A673 (cell line): ENCODE data around the gene CNPY2. TPM values are rescaled to one million over a fixed set of nuclear protein-coding genes. Genes with fewer than 3 reads are reported as not detected.
"Not testable (repeated sequence)": the region's sequence is repeated elsewhere in the genome, so short reads cannot be mapped to it uniquely, and the experiment has no call there.

Experiments
- BruUV-seq: library from RNA; stranded (reverse); fragments of 400-500 nt; replicated peaks from 2 replicates; lab custom pipeline; 2021; lab: Mats Ljungman, UMichigan
- CTCF ChIA-PET: fragments of 300-600 bp; sonication (Branson Sonifier 250); formaldehyde crosslinking; loops from one replicate; lab custom pipeline; 2022; ENCODE audit warnings: antibody characterized with exemption; lab: Charles Lee
- POLR2A ChIA-PET: fragments of 300-600 bp; sonication (Branson Sonifier 250); formaldehyde crosslinking; loops from one replicate; lab custom pipeline; 2022; ENCODE audit warnings: antibody characterized with exemption; ENCODE audit not compliant: low non-redundant PET; lab: Charles Lee
- DNase-seq: peaks from one replicate; pipeline ENCODE4 v3.0.0-alpha.2; 2015; ENCODE audit warnings: low spot score
- H3K27ac ChIP-seq: fragments of 200-600 bp; sonication (generic); 2 replicates; pipeline ENCODE4 v1.5.1; 2016; ENCODE audit warnings: mixed run types, low read depth, mild to moderate bottlenecking, mixed read lengths, antibody characterized with exemption, low read length; ENCODE audit not compliant: poor library complexity, severe bottlenecking
- H3K27me3 ChIP-seq: fragments of 200-600 bp; sonication (generic); replicated peaks from 2 replicates; pipeline ENCODE4 v1.6.1; 2017; ENCODE audit warnings: mixed run types, low read depth, mild to moderate bottlenecking, mixed read lengths, antibody characterized with exemption, low read length; ENCODE audit not compliant: insufficient read depth, poor library complexity
- H3K36me3 ChIP-seq: fragments of 200-600 bp; sonication (generic); 2 replicates; pipeline ENCODE4 v1.6.1; 2016; ENCODE audit warnings: mixed run types, mild to moderate bottlenecking, mixed read lengths, antibody characterized with exemption, low read length; ENCODE audit not compliant: insufficient read depth, poor library complexity, severe bottlenecking
- H3K4me1 ChIP-seq: fragments of 200-600 bp; sonication (generic); 2 replicates; pipeline ENCODE4 v1.6.1; 2017; ENCODE audit warnings: mixed run types, mild to moderate bottlenecking, mixed read lengths, antibody characterized with exemption, low read length; ENCODE audit not compliant: insufficient read depth, poor library complexity, severe bottlenecking
- H3K4me3 ChIP-seq: fragments of 200-600 bp; sonication (generic); 2 replicates; pipeline ENCODE4 v1.5.1; 2016; ENCODE audit warnings: low read depth, mixed run types, mild to moderate bottlenecking, mixed read lengths, low read length; ENCODE audit not compliant: poor library complexity, severe bottlenecking
- H3K9me3 ChIP-seq: fragments of 200-600 bp; sonication (generic); 2 replicates; pipeline ENCODE4 v1.6.1; 2016; ENCODE audit warnings: mixed run types, low read depth, mild to moderate bottlenecking, mixed read lengths, antibody characterized with exemption, low read length; ENCODE audit not compliant: poor library complexity, severe bottlenecking
- EZH2 ChIP-seq: fragments of 200-600 bp; sonication (generic); IDR thresholded peaks from 2 replicates; pipeline ENCODE4 v1.6.1; 2017; ENCODE audit warnings: borderline replicate concordance, low read depth, mild to moderate bottlenecking, mixed read lengths, antibody characterized with exemption, low read length; ENCODE audit not compliant: poor library complexity, severe bottlenecking
- intact Hi-C: fragments of 100-400 bp; cut with micrococcal nuclease; formaldehyde crosslinking; loops from one replicate; pipeline ENCODE4 v1.10.0; 2022; ENCODE audit not compliant: unreplicated experiment
- total RNA-seq: library from RNA; stranded (reverse); gene quantifications from 2 replicates; pipeline ENCODE4 v1.2.3, GENCODE V29; 2021
- TF ChIP-seq, protein P1 (sequence below): fragments of 300-800, 200-600 bp; sonication (generic); conservative IDR thresholded peaks from 2 replicates; pipeline ENCODE4 v1.5.1; 2017; ENCODE audit warnings: low read depth, mild to moderate bottlenecking, antibody characterized with exemption, low read length, moderate library complexity, mixed read lengths

CNPY2 gene
- total RNA-seq, 1 experiment from 2014 or later = 166 TPM

GRCh38 chr12:56346675-56347074 is 30.9 kb upstream of the CNPY2 start:
- no TSS peak for BruUV-seq
- ChIA-PET CTCF (no interaction called here), POLR2A (interaction anchor here (0.7 kb wide), 1 partner anchor 30 kb away, joined by 4 read pairs; no protein-coding TSS in a partner anchor)
- TF ChIP-seq, protein P1, sequence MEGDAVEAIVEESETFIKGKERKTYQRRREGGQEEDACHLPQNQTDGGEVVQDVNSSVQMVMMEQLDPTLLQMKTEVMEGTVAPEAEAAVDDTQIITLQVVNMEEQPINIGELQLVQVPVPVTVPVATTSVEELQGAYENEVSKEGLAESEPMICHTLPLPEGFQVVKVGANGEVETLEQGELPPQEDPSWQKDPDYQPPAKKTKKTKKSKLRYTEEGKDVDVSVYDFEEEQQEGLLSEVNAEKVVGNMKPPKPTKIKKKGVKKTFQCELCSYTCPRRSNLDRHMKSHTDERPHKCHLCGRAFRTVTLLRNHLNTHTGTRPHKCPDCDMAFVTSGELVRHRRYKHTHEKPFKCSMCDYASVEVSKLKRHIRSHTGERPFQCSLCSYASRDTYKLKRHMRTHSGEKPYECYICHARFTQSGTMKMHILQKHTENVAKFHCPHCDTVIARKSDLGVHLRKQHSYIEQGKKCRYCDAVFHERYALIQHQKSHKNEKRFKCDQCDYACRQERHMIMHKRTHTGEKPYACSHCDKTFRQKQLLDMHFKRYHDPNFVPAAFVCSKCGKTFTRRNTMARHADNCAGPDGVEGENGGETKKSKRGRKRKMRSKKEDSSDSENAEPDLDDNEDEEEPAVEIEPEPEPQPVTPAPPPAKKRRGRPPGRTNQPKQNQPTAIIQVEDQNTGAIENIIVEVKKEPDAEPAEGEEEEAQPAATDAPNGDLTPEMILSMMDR = 0 out of 2 replicates have a peak, but pooled peaks have one; percentile 20
- no peak for TF ChIP-seq EZH2
- H3K27me3 ChIP-seq = no peaks in the 10 kb centered on the region
- H3K4me1 ChIP-seq = no peaks in the 10 kb centered on the region
- intact Hi-C loops = no loop called here
- H3K9me3 ChIP-seq = no peaks in the 10 kb centered on the region
- H3K4me3 ChIP-seq = no peak overlapping the region
- H3K36me3 ChIP-seq = peaks cover 33% of the 10 kb centered on the region
- DNase-seq = no peak
- no peak overlapping the region for H3K27ac ChIP-seq

- H3K4me3 ChIP-seq, POLR2A ChIA-PET, H3K36me3 ChIP-seq, H3K4me1 ChIP-seq, H3K9me3 ChIP-seq, DNase-seq, intact Hi-C loops, H3K27ac ChIP-seq, H3K27me3 ChIP-seq: not testable (repeated sequence)
- CTCF ChIA-PET = interaction anchor here (0.6 kb wide), 1 partner anchor 10 kb away, joined by 5 read pairs; no protein-coding TSS in a partner anchor
- BruUV-seq = TSS peak; percentile 39
Observed at GRCh38 chr12:56342290-56342689, 26.5 kb upstream of the CNPY2 start.

DNA sequence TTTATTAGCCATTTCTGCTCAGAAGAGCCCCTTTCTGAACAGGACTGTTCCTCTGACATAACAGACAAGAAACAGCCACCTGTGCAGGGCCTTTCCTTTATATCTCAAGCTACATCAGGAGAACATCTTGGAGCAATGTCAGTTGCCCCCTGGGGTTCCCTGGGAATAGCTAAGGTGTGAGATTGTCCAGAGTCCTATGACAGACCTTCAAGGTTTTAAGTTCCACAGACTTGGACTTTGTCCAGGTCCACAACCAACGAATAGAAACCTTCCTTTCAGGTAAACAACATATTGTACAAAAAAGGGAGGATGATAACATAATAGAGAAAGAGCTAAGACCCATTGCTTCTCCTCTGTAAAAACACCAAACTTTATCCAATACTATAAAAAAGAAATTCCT is 25.8 kb upstream of the CNPY2 start:
- H3K4me1 ChIP-seq = no peaks in the 10 kb centered on the region
- H3K27ac ChIP-seq = no peak overlapping the region
- CTCF ChIA-PET = no interaction called here
- H3K27me3 ChIP-seq = no peaks in the 10 kb centered on the region
- TF ChIP-seq, protein P1 = no peak
- TF ChIP-seq EZH2 = no peak
- intact Hi-C loops = no loop called here
- POLR2A ChIA-PET = no interaction called here
- DNase-seq = no peak
- BruUV-seq = no TSS peak
- H3K36me3 ChIP-seq = peaks cover 3% of the 10 kb centered on the region
- H3K4me3 ChIP-seq = no peak overlapping the region
- H3K9me3 ChIP-seq = no peaks in the 10 kb centered on the region

DNA sequence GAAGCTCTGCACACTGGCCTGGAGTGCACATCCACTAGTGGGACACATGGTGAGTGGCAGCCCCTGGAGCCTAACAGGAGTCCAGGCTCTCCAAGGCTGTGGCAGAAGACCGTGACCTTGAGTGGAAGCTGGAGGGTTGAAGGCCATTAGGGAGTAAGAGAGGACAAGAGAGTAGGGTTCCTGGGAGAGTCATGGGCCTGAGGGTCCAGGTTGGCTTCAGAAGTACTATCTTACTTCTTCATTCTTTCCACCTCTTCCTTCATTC is 23.3 kb upstream of the CNPY2 start:
- intact Hi-C loops = no loop called here
- TF ChIP-seq, protein P1 = no peak
- no peak for TF ChIP-seq EZH2
- no peak for DNase-seq
- H3K9me3 ChIP-seq = no peaks in the 10 kb centered on the region
- H3K4me3 ChIP-seq = no peak overlapping the region
- H3K36me3 ChIP-seq = peaks cover 1% of the 10 kb centered on the region
- CTCF ChIA-PET = no interaction called here
- no peaks in the 10 kb centered on the region for H3K27me3 ChIP-seq
- H3K4me1 ChIP-seq = no peaks in the 10 kb centered on the region
- no peak overlapping the region for H3K27ac ChIP-seq
- no TSS peak for BruUV-seq
- POLR2A ChIA-PET = no interaction called here
